ENCODE data around the gene DBNL. TPM values are rescaled to one million over a fixed set of nuclear protein-coding genes. Genes with fewer than 3 reads are reported as not detected.

The DBNL gene
- total and polyA plus RNA-seq, 2 donors (not counting 1 experiment from before 2014, with no cell fraction given) = 335 to 386 TPM

DNA sequence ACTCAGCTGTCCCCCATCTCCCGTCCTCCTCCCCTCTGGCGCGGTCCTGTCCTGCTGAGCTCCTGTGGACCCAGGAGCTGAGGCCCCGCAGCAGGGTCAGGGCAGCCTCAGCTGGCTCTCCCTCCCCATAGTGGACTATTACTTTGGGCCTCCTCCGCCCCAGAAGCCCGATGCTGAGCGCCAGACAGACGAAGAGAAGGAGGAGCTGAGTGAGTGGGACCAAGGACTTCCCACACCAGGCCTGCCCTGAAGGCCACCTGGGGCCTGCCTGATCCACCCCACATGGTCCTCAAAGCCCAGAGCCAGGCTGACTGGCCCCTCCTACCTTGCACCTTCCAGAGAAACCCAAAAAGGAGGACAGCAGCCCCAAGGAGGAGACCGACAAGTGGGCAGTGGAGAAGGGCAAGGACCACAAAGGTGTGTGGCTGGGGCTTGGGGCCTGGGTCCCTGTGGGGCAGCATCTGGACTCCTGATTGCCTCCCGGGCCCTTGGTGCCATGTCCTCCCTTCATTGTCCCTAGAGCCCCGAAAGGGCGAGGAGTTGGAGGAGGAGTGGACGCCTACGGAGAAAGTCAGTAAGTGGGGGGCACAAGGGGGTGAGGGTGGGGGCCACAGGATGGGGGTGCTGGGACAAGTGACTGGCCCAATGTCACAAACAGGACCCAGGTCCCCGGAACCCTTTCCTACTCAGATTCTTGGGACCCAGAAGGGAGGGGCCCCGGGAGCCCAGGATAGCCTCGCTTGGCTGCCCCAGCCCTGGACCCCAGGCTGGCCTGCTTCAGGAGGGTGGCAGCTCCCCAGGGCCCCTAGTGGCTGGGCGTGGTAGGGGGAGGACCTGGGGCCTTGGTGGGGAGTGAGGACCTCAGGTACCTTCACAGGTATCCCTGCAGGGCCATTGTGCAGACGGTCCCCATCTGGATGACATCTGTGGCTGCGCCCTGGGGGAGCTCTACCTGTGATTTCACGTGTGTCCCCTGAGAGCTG, 64.6 kb downstream of the DBNL start:
- Histone ChIP-seq H4K20me1 (ENCODE audit: control insufficient read depth, insufficient read depth, low read length, poor library complexity, severe bottlenecking) (no peaks in the 10 kb centered on the region), H3K36me3 (replicated peaks in 1 of 2; ENCODE audit: control extremely low read depth in 1 of 2, control insufficient read depth in 1 of 2, extremely low read depth in 1 of 2, insufficient read depth in 2 of 2, low read length in 1 of 2) (peaks cover 0 to 24% of the 10 kb centered on the region in 2 experiments), H3K4me1 (ENCODE audit: control insufficient read depth in 2 of 2, insufficient read depth in 2 of 2, low read length in 2 of 2) (peaks cover 15 to 19% of the 10 kb centered on the region in 2 donors), H3K79me2 (ENCODE audit: control insufficient read depth, insufficient read depth, low read length) (peaks cover 9% of the 10 kb centered on the region), H3K4me2 (replicated peaks; ENCODE audit: low read depth, low read length, poor library complexity, severe bottlenecking) (no peak overlapping the region), H2AFZ (ENCODE audit: insufficient read depth, low read depth, low read length, poor library complexity, severe bottlenecking) (no peak overlapping the region), H3K27ac (ENCODE audit: low read length in 2 of 2) (no peak overlapping the region), H3K27me3 (replicated peaks in 1 of 4; ENCODE audit: control extremely low read depth in 1 of 4, control insufficient read depth in 3 of 4, insufficient read depth in 4 of 4, low read length in 3 of 4) (peaks cover 0 to 7% (median 0%) of the 10 kb centered on the region in 4 experiments), H3K9me3 (ENCODE audit: control extremely low read depth in 1 of 3, control insufficient read depth in 2 of 3, insufficient read depth in 1 of 3, low read length in 2 of 3) (no peaks in the 10 kb centered on the region), H3K9ac (ENCODE audit: low read length) (no peak overlapping the region), H3K4me3 (ENCODE audit: control extremely low read depth in 1 of 5, extremely low read depth in 1 of 5, insufficient read depth in 1 of 5, low read depth in 2 of 5, low read length in 4 of 5) (no peak overlapping the region)
- H3K27ac Mint-ChIP-seq = no peak overlapping the region
- TF ChIP-seq EZH2 (IDR thresholded peaks at IDR 0.05; ENCODE audit: borderline replicate concordance, insufficient read depth, low read depth, low read length, poor library complexity, severe bottlenecking) = no peak
- TF ChIP-seq, protein P1, sequence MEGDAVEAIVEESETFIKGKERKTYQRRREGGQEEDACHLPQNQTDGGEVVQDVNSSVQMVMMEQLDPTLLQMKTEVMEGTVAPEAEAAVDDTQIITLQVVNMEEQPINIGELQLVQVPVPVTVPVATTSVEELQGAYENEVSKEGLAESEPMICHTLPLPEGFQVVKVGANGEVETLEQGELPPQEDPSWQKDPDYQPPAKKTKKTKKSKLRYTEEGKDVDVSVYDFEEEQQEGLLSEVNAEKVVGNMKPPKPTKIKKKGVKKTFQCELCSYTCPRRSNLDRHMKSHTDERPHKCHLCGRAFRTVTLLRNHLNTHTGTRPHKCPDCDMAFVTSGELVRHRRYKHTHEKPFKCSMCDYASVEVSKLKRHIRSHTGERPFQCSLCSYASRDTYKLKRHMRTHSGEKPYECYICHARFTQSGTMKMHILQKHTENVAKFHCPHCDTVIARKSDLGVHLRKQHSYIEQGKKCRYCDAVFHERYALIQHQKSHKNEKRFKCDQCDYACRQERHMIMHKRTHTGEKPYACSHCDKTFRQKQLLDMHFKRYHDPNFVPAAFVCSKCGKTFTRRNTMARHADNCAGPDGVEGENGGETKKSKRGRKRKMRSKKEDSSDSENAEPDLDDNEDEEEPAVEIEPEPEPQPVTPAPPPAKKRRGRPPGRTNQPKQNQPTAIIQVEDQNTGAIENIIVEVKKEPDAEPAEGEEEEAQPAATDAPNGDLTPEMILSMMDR (IDR thresholded peaks at IDR 0.05) = no peak
- H3K27me3 Mint-ChIP-seq = no peaks in the 10 kb centered on the region
- intact Hi-C loops (cut with micrococcal nuclease) = no loop called here
- 88% methylated on average over 17 of the region's 21 CpGs for WGBS (ENCODE audit: insufficient coverage)
- POLR2A ChIA-PET = no interaction called here
- no peak overlapping the region for H3K4me3 Mint-ChIP-seq
- no peak for DNase-seq
- CTCF ChIA-PET = interaction anchor here (0.6 to 0.7 kb wide), 2 partner anchors 41 to 734 kb away, joined by 3 read pairs; no protein-coding TSS in a partner anchor
- H3K4me1 Mint-ChIP-seq = peaks cover 14% of the 10 kb centered on the region
- H3K9me3 Mint-ChIP-seq (ENCODE audit: insufficient read depth) = no peaks in the 10 kb centered on the region
- ATAC-seq (ENCODE audit: low read depth) = no peak

- intact Hi-C loops (cut with micrococcal nuclease) = no loop called here
- ChIA-PET CTCF (no interaction called here), POLR2A (no interaction called here)
- Mint-ChIP-seq H3K27ac (no peak overlapping the region), H3K4me1 (peaks cover 12% of the 10 kb centered on the region), H3K4me3 (no peak overlapping the region), H3K27me3 (no peaks in the 10 kb centered on the region), H3K9me3 (ENCODE audit: insufficient read depth) (no peaks in the 10 kb centered on the region)
- Histone ChIP-seq H3K9me3 (ENCODE audit: control extremely low read depth in 1 of 3, control insufficient read depth in 2 of 3, insufficient read depth in 1 of 3, low read length in 2 of 3) (no peaks in the 10 kb centered on the region), H3K27ac (ENCODE audit: low read length in 2 of 2) (no peak overlapping the region), H3K4me3 (ENCODE audit: control extremely low read depth in 1 of 5, extremely low read depth in 1 of 5, insufficient read depth in 1 of 5, low read depth in 2 of 5, low read length in 4 of 5) (no peak overlapping the region), H3K36me3 (replicated peaks in 1 of 2; ENCODE audit: control extremely low read depth in 1 of 2, control insufficient read depth in 1 of 2, extremely low read depth in 1 of 2, insufficient read depth in 2 of 2, low read length in 1 of 2) (peaks cover 0 to 30% of the 10 kb centered on the region in 2 experiments), H3K4me1 (ENCODE audit: control insufficient read depth in 2 of 2, insufficient read depth in 2 of 2, low read length in 2 of 2) (peaks cover 8 to 15% of the 10 kb centered on the region in 2 donors), H2AFZ (ENCODE audit: insufficient read depth, low read depth, low read length, poor library complexity, severe bottlenecking) (no peak overlapping the region), H3K4me2 (replicated peaks; ENCODE audit: low read depth, low read length, poor library complexity, severe bottlenecking) (no peak overlapping the region), H3K79me2 (ENCODE audit: control insufficient read depth, insufficient read depth, low read length) (peaks cover 4% of the 10 kb centered on the region), H3K27me3 (replicated peaks in 1 of 4; ENCODE audit: control extremely low read depth in 1 of 4, control insufficient read depth in 3 of 4, insufficient read depth in 4 of 4, low read length in 3 of 4) (peaks cover 0 to 3% (median 0%) of the 10 kb centered on the region in 4 experiments), H3K9ac (ENCODE audit: low read length) (no peak overlapping the region), H4K20me1 (ENCODE audit: control insufficient read depth, insufficient read depth, low read length, poor library complexity, severe bottlenecking) (no peaks in the 10 kb centered on the region)
- TF ChIP-seq, protein P1 (IDR thresholded peaks at IDR 0.05) = no peak
- no peak for TF ChIP-seq EZH2 (IDR thresholded peaks at IDR 0.05; ENCODE audit: borderline replicate concordance, insufficient read depth, low read depth, low read length, poor library complexity, severe bottlenecking)
- DNase-seq (no peak), ATAC-seq (ENCODE audit: low read depth) (no peak)
- WGBS (ENCODE audit: insufficient coverage) = 97% methylated on average over 18 of the region's 18 CpGs
Observed at GRCh38 chr7:44109991-44110390, 65.5 kb downstream of the DBNL start.
